CD4-positive, alpha-beta T cell treated with Interleukin-21 for 1 hour (primary cell): ENCODE results near the gene STRN3.
"Not testable (repeated sequence)": the region's sequence is repeated elsewhere in the genome, so short reads cannot be mapped to it uniquely, and the experiment has no call there.

ENCODE experiments used
- DNase-seq: peaks from one replicate; pipeline ENCODE4 v3.0.0-alpha.2; 2020

The STRN3 gene

GRCh38 chr14:31026077-31026449 is at the start of gene STRN3:
STRN3 (minus strand) TSS chr14:31026379; CDS start chr14:31026185, 194 bp downstream.
- no peak for DNase-seq

- no peak for DNase-seq
Measured at GRCh38 chr14:31075144-31075543, 49.0 kb upstream of the STRN3 start.

- DNase-seq = no peak
Measured at GRCh38 chr14:31071151-31071550, 45.0 kb upstream of the STRN3 start.

- DNase-seq = no peak
Measured at GRCh38 chr14:31070431-31070830, 44.3 kb upstream of the STRN3 start.

- no peak for DNase-seq
Measured at GRCh38 chr14:31069343-31069742, 43.2 kb upstream of the STRN3 start.

GRCh38 chr14:31068235-31068634 is 42.1 kb upstream of the STRN3 start:
- DNase-seq = no peak

GRCh38 chr14:31062908-31063307 is 36.7 kb upstream of the STRN3 start:
- not testable (repeated sequence) for DNase-seq

GRCh38 chr14:31060253-31060875 is 34.2 kb upstream of the STRN3 start:
- no peak for DNase-seq

GRCh38 chr14:31059152-31059924 is 33.2 kb upstream of the STRN3 start:
- DNase-seq = no peak

- DNase-seq = no peak
Measured at GRCh38 chr14:31057701-31058364, 31.7 kb upstream of the STRN3 start.

- no peak for DNase-seq
Measured at GRCh38 chr14:31057035-31057434, 30.9 kb upstream of the STRN3 start.

GRCh38 chr14:31052905-31053586 is 26.9 kb upstream of the STRN3 start:
- not testable (repeated sequence) for DNase-seq

- DNase-seq = no peak
Measured at GRCh38 chr14:31051511-31051910, 25.3 kb upstream of the STRN3 start.

- no peak for DNase-seq
Measured at GRCh38 chr14:31051023-31051422, 24.8 kb upstream of the STRN3 start.

- DNase-seq = no peak
Measured at GRCh38 chr14:31047503-31047902, 21.3 kb upstream of the STRN3 start.

GRCh38 chr14:31045501-31046080 is 19.4 kb upstream of the STRN3 start:
- DNase-seq = no peak

- no peak for DNase-seq
Measured at GRCh38 chr14:31043379-31043778, 17.2 kb upstream of the STRN3 start.

- DNase-seq = not testable (repeated sequence)
Measured at GRCh38 chr14:31042893-31043292, 16.7 kb upstream of the STRN3 start.

GRCh38 chr14:31042300-31042699 is 16.1 kb upstream of the STRN3 start:
- no peak for DNase-seq

- no peak for DNase-seq
Measured at GRCh38 chr14:31038521-31039166, 12.5 kb upstream of the STRN3 start.

- no peak for DNase-seq
Measured at GRCh38 chr14:31037709-31038221, 11.6 kb upstream of the STRN3 start.

GRCh38 chr14:31036552-31036951 is 10.4 kb upstream of the STRN3 start:
- no peak for DNase-seq
